Immature natural killer cell (primary cell): ENCODE measurements around the gene IQGAP2. TPM values are rescaled to one million over a fixed set of nuclear protein-coding genes. Genes with fewer than 3 reads are reported as not detected.

Source experiments
- DNase-seq, 3 donors: peaks; one replicate each; pipeline ENCODE4 v3.0.0; 2022; ENCODE audit warnings: mixed read lengths in 1 of 3
- H3K27ac Mint-ChIP-seq, 6 donors: one replicate each; pipeline ENCODE4 v1.8.0; 2020; ENCODE audit warnings: mixed read lengths in 6 of 6, mild to moderate bottlenecking in 5 of 6, inconsistent platforms in 4 of 6, moderate library complexity in 3 of 6
- H3K27me3 Mint-ChIP-seq, 3 donors: one replicate each; pipeline ENCODE4 v1.8.0; 2020 to 2021; ENCODE audit warnings: low read depth in 3 of 3, mild to moderate bottlenecking in 3 of 3, mixed read lengths in 3 of 3, moderate library complexity in 3 of 3, inconsistent platforms in 1 of 3
- H3K36me3 Mint-ChIP-seq, 3 donors: one replicate each; pipeline ENCODE4 v1.8.0; 2020; ENCODE audit warnings: mixed read lengths in 3 of 3, inconsistent platforms in 2 of 3, mild to moderate bottlenecking in 2 of 3
- H3K4me1 Mint-ChIP-seq, 2 donors: one replicate each; pipeline ENCODE4 v1.8.0; 2020; ENCODE audit warnings: inconsistent platforms in 2 of 2, mild to moderate bottlenecking in 2 of 2, mixed read lengths in 2 of 2, moderate library complexity in 1 of 2
- H3K4me3 Mint-ChIP-seq, 5 donors: one replicate each; pipeline ENCODE4 v1.8.0; 2020; ENCODE audit warnings: mild to moderate bottlenecking in 5 of 5, mixed read lengths in 5 of 5, inconsistent platforms in 3 of 5, moderate library complexity in 3 of 5
- H3K9me3 Mint-ChIP-seq, 6 donors: one replicate each; pipeline ENCODE4 v1.8.0; 2020; ENCODE audit warnings: mild to moderate bottlenecking in 6 of 6, mixed read lengths in 6 of 6, inconsistent platforms in 4 of 6, moderate library complexity in 3 of 6
- polyA plus RNA-seq, 3 donors: library from polyadenylated mRNA; unstranded; fragments of 300-500 nt; fragmentation: Illumina TruSeq; gene quantifications; one replicate each; pipeline ENCODE4 v1.2.3, GENCODE V29; 2021

The IQGAP2 gene
- polyA plus RNA-seq, 3 donors from 2014 or later, result 38.8 to 92.5 (median 43.6) TPM

DNA sequence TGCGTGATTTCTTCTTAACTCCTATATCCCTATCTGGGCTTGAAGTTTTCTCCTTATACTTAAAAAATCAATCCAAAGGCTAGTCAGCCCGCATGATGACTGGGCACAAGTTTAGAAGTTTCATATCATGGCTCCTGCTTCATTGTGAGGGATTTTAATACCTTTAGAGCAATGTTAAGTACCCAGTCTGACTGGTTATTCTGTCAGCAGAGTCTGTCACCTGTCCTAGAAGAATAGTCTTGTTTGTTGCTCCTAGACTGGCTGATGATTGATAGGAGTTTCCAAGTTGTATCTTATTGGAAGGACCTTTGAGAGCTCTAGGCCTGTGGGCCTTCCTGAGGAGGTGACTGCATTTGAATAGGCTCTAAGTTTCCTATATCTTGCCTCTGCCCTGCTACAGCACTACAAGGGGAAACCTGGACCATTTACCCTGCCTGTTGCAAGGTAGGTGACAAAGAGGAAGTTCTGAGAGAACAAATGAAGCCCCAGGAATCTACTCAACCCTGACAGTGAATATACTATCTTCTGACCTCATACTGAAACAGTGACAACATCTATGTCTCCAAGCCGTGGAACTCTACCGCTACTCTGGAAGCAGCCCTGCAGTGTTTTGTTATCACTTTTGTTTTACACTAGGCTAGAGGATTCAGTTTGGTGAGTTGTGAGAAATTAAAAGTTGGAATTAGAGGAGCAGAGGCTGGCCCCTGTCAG is 153.6 kb downstream of the IQGAP2 start:
- Mint-ChIP-seq H3K4me1 (peaks cover 81 to 97% of the 10 kb centered on the region in 2 donors), H3K36me3 (peaks cover 0 to 14% (median 7%) of the 10 kb centered on the region in 3 donors), H3K4me3 (peak overlapping the region in 4 of 5 donors; percentile 2 to 53 (median 14)), H3K27me3 (peaks cover 0 to 10% (median 2%) of the 10 kb centered on the region in 3 donors), H3K27ac (peak overlapping the region; percentile 60 to 91 (median 82)), H3K9me3 (no peaks in the 10 kb centered on the region)
- no peak for DNase-seq

DNA sequence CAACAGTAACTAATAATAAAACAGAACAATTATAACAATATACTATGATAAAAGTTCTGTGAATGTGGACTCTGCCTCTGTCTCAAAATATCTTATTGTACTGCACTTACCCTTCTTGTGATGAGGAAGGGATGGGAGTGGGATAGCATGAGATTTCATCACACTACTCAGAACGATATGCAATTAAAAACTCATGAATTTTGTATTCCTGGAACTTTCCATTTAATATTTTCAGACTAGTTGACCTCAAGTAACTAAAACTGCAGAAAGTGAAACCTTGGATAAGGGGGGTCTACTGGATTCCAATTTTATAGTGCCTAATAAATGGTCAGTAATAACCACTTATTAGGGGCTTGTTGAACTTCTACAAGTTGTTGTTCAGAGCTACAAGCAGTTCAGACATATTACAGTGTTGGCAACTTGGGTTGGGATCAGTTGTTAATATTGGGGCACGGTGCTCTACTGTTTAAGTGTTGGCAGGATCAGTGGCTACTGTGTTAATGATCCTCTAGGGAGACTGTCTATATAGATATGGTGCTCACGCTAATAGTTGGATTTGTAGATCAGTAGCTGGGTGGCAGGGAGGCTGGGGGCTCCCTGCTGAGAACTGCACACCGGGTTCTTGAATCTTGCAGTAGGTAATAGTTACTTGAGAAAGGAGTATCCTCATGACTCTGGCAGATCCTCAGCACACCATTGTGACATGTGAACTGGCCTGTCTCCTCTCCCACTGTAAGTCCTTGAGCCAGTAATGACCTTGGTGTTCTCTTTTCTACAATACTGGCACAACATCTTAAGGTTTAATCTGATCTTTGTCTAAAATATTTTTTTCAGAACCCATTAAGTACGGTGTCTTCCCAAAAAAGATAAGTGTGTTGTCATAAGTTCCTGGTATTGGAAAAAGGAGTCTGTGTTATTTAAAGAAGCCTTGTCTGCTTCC is 158.1 kb downstream of the IQGAP2 start:
- Mint-ChIP-seq H3K36me3 (peaks cover 7 to 38% (median 21%) of the 10 kb centered on the region in 3 donors), H3K4me1 (peaks cover 66 to 98% of the 10 kb centered on the region in 2 donors), H3K4me3 (no peak overlapping the region), H3K27ac (peak overlapping the region; percentile 18 to 69 (median 52)), H3K27me3 (peaks cover 0 to 7% (median 5%) of the 10 kb centered on the region in 3 donors), H3K9me3 (no peaks in the 10 kb centered on the region)
- DNase-seq, result no peak

DNA sequence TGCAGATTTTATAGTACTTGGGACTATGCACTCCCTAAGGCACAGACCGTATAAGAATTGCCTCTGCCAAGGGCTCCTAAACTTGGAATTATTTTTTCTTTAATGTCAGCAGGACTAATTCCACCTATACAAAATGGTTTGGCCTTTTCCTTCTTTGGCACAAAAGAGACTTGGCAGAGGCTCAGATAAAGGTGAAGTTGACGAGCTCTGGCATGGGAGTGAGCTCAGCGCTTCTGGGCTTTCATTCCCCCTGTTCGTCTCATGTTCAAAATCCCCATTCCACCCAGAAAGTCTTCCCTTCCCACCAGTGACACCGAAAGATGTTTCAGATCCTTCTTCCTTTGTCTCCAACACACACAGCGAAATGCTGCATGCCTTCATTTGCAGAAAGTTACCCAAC is 158.9 kb downstream of the IQGAP2 start:
- no peaks in the 10 kb centered on the region for H3K9me3 Mint-ChIP-seq
- H3K4me1 Mint-ChIP-seq, result peaks cover 65 to 97% of the 10 kb centered on the region in 2 donors
- peaks cover 12 to 41% (median 21%) of the 10 kb centered on the region in 3 donors for H3K36me3 Mint-ChIP-seq
- H3K27ac Mint-ChIP-seq, result peak overlapping the region in 4 of 6 donors; percentile 7 to 57 (median 46)
- DNase-seq, result no peak
- no peak overlapping the region for H3K4me3 Mint-ChIP-seq
- peaks cover 0 to 8% (median 8%) of the 10 kb centered on the region in 3 donors for H3K27me3 Mint-ChIP-seq

DNA sequence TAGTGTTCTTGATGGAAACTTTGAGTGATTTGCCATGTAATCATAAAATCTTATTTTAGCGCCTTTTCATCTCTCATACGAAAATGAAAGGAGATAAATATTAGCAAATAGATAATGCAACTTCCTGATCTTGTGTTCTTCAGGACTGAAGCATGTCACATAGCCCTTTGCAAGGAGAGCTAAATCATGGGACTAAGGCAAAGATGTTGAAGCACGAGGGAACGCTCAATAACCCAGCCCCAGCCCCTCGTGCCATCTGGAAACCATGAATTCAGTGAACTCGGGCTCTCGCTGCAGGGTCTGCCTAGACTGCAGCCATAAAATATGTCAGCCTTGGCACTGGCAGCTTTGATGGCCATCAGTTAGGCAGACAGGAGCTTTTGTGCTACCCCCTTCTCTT is 161.9 kb downstream of the IQGAP2 start:
- H3K27ac Mint-ChIP-seq, result peak overlapping the region in 3 of 6 donors; percentile 30 to 75 (median 50)
- no peak overlapping the region for H3K4me3 Mint-ChIP-seq
- peaks cover 0 to 7% (median 6%) of the 10 kb centered on the region in 3 donors for H3K27me3 Mint-ChIP-seq
- H3K36me3 Mint-ChIP-seq, result peaks cover 12 to 27% (median 14%) of the 10 kb centered on the region in 3 donors
- no peak for DNase-seq
- H3K9me3 Mint-ChIP-seq, result no peaks in the 10 kb centered on the region
- H3K4me1 Mint-ChIP-seq, result peaks cover 55 to 94% of the 10 kb centered on the region in 2 donors

GRCh38 chr5:76570153-76570552 is 167.1 kb downstream of the IQGAP2 start:
- Mint-ChIP-seq H3K4me3 (no peak overlapping the region), H3K4me1 (peaks cover 37 to 77% of the 10 kb centered on the region in 2 donors), H3K36me3 (peaks cover 12% of the 10 kb centered on the region in 3 donors), H3K27me3 (peaks cover 0 to 8% (median 6%) of the 10 kb centered on the region in 3 donors), H3K9me3 (no peaks in the 10 kb centered on the region), H3K27ac (peak overlapping the region in 3 of 6 donors; percentile 12 to 26 (median 15))
- no peak for DNase-seq

DNA sequence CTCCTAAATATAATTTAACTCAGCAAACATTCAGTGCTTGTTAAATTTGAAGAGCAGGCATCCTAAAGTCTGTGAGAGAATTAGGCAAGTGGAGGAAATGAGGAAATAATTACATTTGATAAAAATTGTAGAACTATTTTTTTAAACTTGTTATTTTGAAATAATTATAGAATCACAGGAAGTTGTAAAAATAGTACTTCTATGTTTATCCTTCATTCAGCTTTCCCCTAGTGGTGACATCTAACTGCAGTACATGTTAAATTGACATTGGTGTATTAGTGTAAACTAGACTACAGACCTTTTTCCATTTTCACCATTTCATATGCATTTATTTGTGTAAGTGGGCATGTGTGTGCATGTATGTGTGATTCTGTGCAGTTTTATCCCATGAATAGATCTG is 168.5 kb downstream of the IQGAP2 start:
- Mint-ChIP-seq H3K27me3 (peaks cover 0 to 3% (median 0%) of the 10 kb centered on the region in 3 donors), H3K4me3 (no peak overlapping the region), H3K27ac (peak overlapping the region in 5 of 6 donors; percentile 13 to 76 (median 52)), H3K4me1 (peaks cover 23 to 72% of the 10 kb centered on the region in 2 donors), H3K36me3 (peaks cover 3 to 16% (median 14%) of the 10 kb centered on the region in 3 donors), H3K9me3 (no peaks in the 10 kb centered on the region)
- no peak for DNase-seq

DNA sequence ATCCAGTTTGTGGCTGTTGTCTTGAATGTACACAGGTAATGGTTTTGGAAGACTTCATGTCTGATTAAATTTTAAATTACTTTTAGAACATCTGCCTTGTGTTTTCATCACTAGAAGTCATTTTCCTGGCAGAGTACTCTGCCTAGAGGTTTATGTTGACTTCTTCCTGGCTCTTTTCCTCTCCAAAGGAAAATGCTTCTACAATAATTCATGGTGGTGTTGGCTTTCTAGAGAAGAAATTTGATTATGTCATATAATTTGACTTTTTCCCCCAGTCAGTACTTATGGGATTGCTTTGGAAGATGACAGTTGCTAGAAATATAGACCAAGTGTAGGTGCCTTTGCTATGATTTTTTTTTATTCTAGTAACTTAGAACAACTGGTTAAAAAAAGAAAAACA is 173.4 kb downstream of the IQGAP2 start:
- peak overlapping the region in 3 of 6 donors; percentile 5 to 63 (median 56) for H3K27ac Mint-ChIP-seq
- H3K4me3 Mint-ChIP-seq, result no peak overlapping the region
- H3K27me3 Mint-ChIP-seq, result peaks cover 0 to 5% (median 0%) of the 10 kb centered on the region in 3 donors
- peaks cover 0 to 10% (median 10%) of the 10 kb centered on the region in 3 donors for H3K36me3 Mint-ChIP-seq
- peaks cover 19 to 58% of the 10 kb centered on the region in 2 donors for H3K4me1 Mint-ChIP-seq
- H3K9me3 Mint-ChIP-seq, result no peaks in the 10 kb centered on the region
- DNase-seq, result no peak

DNA sequence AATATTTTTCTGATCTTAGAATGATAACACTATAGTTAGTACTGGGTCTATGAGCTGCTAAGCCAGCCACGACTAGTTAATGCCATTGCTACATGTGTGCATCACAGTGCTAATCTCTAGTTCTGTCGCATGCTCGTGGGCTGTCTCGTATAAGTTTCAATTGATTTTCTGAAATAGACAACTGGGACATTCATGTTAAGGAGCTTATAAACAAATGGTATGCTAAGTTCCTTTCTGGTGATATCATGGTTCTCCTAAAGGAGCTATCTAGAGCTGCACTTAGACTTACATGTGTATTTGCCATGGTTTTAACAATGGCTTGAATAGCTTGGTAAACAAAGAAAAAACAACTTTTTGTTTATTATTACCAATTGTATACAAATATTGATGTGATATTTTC is 173.9 kb downstream of the IQGAP2 start:
- Mint-ChIP-seq H3K27me3 (peaks cover 0 to 4% (median 0%) of the 10 kb centered on the region in 3 donors), H3K4me1 (peaks cover 20 to 58% of the 10 kb centered on the region in 2 donors), H3K4me3 (no peak overlapping the region), H3K36me3 (peaks cover 0 to 6% (median 6%) of the 10 kb centered on the region in 3 donors), H3K9me3 (no peaks in the 10 kb centered on the region), H3K27ac (peak overlapping the region in 2 of 6 donors; percentile 26 to 35)
- DNase-seq, result no peak

GRCh38 chr5:76579166-76579937 is 176.3 kb downstream of the IQGAP2 start:
- DNase-seq, result no peak
- H3K27ac Mint-ChIP-seq, result peak overlapping the region in 2 of 6 donors; percentile 10 to 59
- H3K27me3 Mint-ChIP-seq, result peaks cover 0 to 3% (median 0%) of the 10 kb centered on the region in 3 donors
- H3K4me1 Mint-ChIP-seq, result peaks cover 30 to 67% of the 10 kb centered on the region in 2 donors
- no peaks in the 10 kb centered on the region for H3K9me3 Mint-ChIP-seq
- H3K36me3 Mint-ChIP-seq, result peaks cover 0 to 7% (median 6%) of the 10 kb centered on the region in 3 donors
- H3K4me3 Mint-ChIP-seq, result no peak overlapping the region

- no peak for DNase-seq
- Mint-ChIP-seq H3K9me3 (no peaks in the 10 kb centered on the region), H3K36me3 (peaks cover 4 to 12% (median 6%) of the 10 kb centered on the region in 3 donors), H3K4me1 (peaks cover 30 to 67% of the 10 kb centered on the region in 2 donors), H3K27ac (peak overlapping the region in 5 of 6 donors; percentile 26 to 77 (median 68)), H3K27me3 (peaks cover 0 to 3% (median 0%) of the 10 kb centered on the region in 3 donors), H3K4me3 (no peak overlapping the region)
Measured at GRCh38 chr5:76580981-76581380, 177.9 kb downstream of the IQGAP2 start.

DNA sequence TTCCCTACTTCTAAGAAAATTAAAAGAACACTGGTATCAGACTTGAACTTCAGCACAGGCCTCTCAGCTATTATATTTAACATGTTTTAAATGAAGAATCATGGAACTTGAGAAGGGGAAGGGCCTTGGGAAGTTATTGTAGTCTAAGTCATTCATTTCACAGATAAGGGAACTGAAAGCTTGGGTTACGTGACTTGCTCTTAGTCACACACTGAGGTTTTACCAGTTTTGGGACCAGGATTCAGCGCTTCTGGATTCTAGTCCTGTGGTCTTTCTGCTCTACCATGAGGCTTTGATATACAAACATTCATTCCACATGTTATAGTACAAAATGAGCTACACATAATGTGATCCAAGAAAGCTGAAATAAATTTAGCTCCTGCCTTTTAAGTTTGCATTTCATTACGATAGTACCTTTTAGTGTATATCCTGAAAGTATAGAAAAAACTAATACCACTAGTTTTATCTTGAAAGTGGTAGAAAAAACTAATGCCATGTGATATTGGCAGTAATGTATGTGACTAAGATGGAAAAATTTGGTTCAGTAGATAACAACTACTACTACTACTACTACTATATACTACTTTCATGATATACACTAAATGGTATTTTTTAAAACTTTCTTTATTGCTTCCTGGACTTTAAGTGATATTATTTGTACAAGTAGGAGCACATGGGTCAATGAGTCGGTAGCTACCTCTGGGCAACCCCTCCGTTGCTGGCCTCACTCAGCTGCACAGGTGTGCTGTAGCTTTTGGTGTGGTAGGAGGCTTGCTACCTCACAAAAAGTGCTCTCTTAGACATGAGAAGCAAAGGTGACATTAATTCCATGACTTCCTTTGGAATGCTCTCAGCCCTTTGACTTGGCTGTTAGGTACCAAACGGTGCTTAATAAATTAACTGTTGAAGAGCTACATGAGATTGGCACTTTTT is 179.4 kb downstream of the IQGAP2 start:
- peaks cover 0 to 8% (median 3%) of the 10 kb centered on the region in 3 donors for H3K27me3 Mint-ChIP-seq
- H3K4me1 Mint-ChIP-seq, result peaks cover 29 to 53% of the 10 kb centered on the region in 2 donors
- no peak overlapping the region for H3K4me3 Mint-ChIP-seq
- H3K36me3 Mint-ChIP-seq, result peaks cover 0 to 7% (median 4%) of the 10 kb centered on the region in 3 donors
- DNase-seq, result no peak
- no peaks in the 10 kb centered on the region for H3K9me3 Mint-ChIP-seq
- peak overlapping the region; percentile 24 to 74 (median 69) for H3K27ac Mint-ChIP-seq
